NCI-H1048 (cell line): ENCODE results near the gene NXPH3.
"Not testable (repeated sequence)": the region's sequence is repeated elsewhere in the genome, so short reads cannot be mapped to it uniquely, and the experiment has no call there.

Experiments
- DNase-seq: peaks from one replicate; lab custom pipeline; 2025; lab: John Stamatoyannopoulos, UW

The NXPH3 gene

DNA sequence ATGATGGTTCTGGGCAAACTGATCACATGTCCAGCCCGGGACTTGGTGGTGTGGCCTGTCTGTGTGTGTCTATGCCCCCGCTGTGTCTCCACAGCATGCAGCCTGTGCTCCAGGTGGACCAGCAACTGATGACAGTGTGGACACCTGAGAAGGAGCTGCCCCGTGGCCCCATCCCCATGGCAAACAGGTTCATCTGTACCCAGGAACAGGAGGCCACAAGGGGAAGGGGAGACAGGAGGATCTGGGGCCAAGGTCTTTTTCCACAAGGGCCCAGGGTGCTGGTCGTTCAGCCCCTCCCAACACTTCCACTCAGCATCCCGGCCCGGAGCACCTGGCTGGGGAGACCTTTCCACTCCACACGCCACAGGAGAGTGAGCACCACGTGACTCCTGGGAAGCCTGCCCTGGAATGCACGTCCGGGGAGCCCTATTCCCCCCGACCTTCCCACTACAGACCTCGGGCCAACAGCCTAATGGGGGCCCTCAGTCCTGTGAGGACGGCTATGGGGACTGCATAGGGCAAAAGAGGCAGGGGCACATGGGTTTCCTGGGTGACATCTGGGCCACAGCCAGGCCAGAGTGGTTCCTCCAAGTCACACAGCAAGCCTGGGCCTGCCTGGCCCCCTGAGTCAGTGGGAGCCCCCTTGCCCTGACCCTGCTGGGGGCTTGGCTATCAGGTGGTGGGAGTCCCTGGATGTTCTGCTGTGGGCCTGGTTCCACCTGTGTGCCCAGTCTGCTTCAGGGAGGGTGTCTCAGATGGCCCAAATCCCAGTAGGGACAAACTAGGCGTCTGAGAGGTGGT, 20.8 kb upstream of the NXPH3 start:
- DNase-seq = no peak

DNA sequence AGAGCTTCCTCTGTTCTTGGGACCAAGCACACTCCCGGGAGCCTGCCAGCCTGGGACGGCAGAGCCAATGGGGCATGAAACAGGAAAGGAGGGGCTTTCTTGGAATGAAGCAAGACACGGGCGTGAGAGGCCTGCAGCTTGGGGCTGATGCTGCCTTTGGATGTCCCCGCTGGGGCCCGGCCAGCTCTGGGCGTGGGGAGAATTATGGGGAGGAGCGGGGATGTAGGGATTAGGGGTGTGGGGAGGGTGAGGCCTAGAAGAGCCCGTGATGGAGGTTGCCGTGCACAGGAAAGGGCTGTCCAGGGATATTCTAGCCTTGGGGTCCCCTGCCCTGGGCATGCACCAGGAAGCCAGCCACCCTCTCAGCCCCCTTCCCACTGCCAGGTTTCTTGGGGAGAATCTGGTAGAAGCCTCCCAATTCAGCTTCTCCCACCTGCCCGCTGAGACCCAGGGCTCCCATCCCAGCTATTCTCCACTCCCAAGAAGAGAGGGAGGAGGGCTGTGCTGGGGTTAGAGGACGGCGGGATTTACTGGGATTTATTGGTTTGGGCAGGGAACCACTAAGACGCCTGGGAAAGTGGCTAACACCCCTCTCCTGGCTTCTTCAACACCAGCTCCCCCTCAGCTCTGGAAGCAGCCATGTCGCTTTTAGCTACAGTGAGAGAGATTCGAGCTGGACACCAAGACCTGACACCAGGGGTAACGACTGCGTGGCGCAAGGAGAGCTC, 20.0 kb upstream of the NXPH3 start:
- no peak for DNase-seq

DNA sequence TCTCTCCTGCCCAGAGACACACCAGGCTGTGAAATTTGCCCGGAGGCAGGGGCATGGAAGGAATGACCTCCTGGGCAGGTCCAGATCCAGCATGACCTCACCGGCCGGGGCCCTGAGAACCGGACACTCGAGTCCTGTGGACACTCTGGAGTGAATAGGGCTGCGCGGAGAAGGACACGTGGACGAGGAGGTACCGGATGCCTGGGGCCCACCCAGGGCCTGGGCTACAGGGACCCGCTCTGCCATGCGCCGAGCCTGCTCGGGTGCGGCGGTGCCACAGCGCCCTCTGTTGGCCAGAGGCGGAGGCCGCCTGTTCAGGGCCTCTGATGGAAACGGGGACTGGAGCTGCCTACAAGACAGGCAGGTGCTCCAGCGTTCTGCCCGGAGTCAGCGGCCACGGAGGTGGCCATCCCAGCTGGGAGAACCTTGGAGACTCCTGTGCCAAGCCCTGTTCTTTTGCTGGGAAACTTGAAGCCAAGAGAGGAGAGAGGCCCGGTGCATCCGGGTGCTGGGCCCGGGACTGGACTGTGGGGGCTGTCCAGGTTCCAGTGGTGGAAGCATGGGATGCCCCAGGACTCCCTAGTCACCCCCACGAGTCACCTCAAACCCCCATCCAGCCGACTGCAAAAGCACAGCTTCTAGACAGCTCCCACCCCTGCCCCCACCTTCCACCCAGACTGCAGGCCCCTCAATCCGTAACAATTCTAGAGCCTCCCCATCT, 19.3 kb upstream of the NXPH3 start:
- no peak for DNase-seq

DNA sequence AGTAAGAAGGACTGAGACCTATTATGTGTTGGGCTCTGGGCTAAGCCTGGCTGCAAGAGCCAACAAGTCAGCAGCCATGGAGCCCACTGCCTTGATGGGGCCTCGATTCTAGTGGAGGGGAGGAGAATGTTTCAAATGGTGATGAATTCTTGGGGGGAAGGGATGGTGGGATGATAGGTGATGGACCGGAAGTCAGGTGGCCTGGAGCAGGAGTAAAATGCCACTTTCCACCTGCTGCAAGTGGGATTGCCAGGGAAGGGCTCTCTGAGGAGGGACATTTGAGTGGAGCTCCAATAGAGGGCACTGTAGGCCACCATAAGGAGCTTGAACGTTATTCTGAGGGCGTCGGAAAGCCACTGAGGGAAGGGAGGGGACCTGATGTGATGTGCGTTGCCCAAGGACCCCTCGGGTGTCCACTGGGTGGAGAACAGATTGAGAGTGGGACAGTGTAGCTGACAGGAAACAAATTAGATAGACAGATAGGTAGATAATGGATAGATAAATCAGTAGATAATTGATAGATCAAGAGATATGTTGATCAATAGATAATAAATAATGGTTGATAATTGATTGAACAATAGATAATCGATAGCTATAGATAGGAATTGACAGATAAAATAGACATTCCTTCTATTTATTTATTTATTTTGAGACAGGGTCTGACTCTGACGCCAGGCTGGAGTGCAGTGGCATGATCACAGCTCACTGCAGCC, 18.2 kb upstream of the NXPH3 start:
- no peak for DNase-seq

DNA sequence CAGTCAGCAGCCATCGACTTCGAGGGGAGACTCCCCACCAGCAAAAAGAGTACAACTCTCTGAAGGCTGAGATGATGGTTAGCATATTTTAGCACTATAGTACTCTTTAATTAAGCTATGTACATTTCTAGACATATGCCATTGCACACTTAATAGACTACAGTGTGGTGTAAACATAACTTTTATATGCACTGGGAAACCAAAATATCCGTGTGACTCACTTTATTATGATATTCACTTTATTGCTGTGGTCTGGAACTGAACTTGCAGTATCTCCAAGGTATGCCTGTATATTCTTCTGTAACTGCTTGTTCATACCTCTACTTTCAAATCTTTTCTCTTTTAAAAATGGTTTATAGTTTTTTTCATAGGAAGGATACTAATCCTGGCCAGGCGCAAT, 11.0 kb upstream of the NXPH3 start:
- DNase-seq = no peak

DNA sequence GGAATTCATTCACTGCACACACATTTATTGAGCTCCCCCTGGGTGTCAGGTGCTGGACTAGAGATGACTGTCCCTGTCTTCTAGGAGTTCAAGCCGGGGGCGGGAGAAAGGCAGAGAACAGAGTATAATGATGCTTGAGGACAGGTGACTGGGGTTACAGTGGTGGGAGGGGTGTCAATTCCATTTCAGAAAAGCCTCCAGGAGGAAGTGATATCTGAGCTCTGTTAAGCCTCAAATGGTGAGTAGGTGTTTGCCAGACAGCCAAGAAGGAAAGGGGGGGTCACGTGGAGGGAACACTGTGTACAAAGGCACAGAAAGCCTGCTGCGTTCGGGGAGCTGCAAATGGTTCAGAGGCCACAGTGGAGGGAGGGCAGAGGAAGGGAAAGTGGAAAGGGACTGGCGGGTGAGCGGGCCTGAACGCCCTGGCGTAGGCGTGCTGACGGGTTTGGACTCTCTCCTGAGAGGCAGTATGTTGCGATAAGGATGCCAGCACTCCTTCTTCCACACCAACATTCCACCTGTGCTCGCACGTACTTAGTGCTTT, 9.7 kb upstream of the NXPH3 start:
- no peak for DNase-seq

DNA sequence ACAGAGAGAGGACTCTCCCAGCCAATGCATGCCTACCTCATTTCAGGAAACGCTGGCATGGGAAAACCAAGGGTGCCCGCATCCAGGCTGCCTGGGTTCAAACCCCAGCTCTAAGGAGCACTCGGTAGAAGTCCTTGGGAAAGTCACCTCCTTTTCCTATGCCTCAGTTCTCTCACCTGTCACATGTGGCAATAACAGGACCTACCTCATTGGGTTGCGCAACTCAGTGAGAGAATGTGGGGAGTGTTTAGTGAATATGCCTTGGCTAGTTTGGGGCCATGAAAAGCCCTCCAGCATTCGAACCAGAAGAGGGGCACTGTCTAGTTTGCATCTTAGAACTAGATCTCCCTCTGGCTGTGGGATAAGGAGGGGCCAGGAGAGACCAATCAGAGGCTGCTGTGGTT, 9.0 kb upstream of the NXPH3 start:
- DNase-seq = no peak

DNA sequence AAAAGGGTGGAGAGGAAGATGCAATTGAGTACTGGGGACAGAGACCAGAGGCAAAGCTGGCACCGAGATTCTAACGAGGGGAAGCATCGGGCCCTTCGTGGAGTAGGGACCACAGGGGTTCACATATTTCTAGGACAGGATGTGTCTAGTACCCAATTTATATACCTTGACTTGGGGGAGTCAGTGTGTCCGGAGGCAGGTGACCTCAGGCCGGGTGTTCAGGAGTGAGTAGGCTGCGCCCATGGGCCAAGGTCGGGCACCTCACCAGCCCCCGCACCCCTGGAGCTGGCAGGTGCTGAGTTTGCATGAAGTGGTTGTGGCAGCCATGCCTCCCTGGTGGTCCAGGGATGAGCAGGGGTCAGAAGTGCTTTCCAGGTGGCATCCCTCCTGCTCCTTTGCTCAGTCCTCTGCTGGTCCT, 8.6 kb upstream of the NXPH3 start:
- no peak for DNase-seq

DNA sequence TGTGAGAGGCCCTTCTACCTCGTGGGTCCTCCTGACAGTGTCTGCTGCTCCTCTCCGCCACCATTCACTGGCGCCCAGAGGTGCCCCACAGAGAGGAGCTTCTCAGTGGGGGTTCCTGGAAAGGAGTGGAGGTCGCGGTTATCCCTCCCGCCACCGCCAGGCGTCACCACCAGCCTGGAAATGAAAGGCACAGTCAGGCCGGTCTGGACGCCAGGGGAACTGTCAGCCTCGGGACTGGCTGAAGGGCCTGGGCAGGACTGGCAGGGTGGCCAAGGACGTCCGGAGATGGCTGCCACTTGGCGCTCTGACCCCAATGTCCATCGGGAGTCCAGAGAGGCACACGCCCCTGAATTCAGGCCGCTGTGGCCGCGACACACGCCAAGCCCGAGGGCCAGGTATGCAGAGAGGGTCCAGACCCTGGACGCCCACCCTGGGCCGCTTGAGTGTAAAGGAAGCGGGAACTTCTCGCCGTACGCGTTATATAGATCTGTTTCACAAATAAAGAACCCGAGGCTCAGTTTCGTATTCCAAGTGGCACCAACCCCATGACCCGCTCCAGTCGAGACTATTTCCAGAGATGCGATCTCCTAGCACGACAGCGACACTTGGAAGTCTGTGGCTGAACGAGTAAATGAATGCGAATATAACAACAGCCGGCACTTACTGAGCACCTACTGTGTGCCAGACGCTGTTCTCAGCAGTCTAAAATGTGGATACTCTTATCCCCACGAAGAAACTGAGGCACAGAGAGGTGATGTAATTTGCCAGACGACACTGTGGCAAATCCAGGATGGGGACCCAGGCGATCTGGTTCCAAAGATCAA, 7.6 kb upstream of the NXPH3 start:
- DNase-seq = peak; percentile 36

DNA sequence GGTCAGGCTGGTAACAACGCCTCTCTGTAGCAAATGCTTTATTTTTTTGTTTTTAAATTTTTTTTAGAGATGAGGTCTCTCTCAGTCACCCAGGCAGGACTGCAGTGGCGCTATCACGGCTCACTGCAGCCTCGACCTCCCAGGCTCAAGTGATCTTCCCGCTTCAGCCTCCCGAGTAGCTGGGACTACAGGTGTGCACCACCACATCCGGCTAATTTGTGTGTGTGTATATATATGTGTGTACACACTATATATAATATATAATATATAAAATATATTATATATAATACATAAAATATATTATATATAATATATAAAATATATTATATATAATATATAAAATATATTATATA, 7.0 kb upstream of the NXPH3 start:
- not testable (repeated sequence) for DNase-seq

DNA sequence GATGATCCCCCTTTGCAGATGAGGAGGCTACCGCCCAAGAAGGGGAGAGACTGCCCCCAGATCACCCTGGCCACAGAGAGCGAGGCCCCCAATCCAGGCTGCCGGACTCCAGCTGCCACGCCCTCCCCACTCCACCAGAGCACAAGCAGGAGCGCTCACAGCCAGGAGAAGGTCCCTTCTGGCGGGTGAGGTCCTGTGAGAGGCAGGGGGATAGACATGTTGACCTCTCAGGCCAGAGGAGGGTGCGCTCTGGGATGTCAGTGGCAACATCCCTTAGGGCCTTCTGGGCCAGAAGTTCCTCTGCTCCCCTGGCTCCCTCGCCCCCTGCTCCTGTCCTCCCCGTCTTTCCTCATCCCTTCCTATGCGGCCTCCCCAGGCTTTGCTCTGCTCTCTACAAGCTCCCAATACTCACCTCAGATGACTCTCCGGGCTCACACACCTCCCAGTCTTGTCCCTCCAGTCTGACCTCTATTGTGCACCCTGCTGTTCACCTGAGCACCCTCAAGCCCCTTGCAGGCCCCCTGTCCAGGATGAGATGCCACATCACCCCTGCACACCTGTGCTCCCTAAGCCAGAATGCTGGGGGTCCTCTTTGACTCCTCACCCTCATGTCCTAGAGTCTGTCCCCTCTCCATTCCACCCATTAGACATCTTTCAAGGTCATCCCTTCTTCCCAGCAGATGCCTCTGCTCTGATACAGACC, 5.0 kb upstream of the NXPH3 start:
- no peak for DNase-seq

DNA sequence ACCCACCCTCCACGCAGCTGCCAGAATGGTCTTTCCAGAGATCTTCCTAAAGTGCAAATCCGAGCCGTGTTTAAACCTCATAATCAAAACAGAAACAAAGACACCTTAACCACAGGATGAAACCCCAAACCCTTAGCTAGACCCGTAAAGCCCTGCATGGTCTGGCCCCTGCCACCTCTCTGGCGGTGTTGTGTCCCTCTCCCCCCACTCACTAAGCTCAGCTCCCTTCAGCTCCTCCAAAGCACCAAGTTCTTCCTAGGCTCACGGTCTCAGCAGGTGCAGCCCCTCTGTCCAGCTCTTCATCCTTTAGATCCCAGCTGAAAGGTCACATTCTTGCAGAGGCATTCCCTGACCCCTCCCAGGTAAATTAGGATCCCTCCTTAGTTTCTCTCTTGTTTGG, 4.4 kb upstream of the NXPH3 start:
- no peak for DNase-seq

DNA sequence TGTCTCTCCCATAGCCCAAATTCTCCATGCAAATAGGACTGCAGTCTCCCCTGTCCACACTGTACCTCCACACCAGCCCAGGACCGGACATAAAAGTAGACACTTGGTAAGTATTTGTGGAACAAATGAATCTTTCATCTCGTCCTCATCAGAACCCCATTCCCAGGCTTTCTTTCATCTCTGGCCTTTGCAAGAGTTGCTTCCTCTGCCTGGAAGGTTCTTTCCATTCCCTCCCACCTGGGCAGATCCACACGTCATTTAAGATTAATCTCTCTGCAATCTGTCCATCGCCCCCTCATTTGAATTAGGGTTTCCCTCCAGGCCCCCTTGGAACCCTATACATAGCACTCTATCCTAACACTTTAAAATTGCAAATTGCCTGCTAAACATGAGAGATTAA, 3.9 kb upstream of the NXPH3 start:
- no peak for DNase-seq

DNA sequence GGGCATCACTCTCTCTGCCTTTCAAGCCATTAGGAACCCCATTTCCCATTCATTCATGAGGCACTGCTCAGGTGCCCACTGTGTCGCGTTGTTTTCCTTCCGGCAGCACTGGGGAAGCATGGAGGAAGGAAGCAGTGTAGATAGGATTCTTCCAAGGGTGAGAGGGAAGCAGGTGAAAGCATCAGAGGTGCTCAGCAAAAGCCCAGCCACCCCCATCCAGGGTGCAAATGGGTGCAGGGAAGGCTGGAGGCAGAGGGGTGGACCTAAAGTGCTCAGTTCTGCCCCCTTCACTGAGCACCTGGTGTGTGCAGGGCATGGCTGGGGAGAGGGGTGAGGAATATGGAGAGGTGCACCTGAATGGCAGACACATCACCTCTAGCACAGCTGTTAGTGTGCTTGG, 3.4 kb upstream of the NXPH3 start:
- no peak for DNase-seq

DNA sequence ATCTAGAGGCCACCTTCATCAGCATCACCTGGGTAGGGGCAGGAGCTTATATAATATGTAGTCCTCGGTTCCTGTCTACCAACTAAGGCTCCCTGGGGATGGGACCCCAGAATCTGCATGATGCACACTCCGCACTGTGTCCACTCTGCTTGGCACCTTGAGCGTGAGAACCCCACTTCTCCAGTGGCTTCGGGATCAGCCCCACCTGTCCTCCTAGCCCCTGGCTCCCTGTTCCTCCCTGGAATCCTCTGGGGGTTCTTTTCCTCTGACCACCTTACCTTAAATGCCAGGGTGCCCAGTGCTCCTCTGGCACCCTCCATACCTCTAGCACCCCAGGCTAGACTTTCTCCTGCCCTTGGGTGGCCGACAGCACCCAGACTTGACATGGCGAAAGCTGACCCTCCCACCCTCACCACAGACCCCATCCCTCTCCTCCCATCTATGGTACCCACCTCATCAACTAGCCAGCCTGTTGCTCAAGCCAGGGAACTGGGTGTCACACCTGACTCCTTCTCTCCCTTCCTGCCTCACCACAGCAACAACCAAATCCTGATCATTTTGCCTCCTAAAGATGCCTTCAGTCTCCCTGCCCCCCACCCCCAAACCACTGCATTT, 2.8 kb upstream of the NXPH3 start:
- no peak for DNase-seq

DNA sequence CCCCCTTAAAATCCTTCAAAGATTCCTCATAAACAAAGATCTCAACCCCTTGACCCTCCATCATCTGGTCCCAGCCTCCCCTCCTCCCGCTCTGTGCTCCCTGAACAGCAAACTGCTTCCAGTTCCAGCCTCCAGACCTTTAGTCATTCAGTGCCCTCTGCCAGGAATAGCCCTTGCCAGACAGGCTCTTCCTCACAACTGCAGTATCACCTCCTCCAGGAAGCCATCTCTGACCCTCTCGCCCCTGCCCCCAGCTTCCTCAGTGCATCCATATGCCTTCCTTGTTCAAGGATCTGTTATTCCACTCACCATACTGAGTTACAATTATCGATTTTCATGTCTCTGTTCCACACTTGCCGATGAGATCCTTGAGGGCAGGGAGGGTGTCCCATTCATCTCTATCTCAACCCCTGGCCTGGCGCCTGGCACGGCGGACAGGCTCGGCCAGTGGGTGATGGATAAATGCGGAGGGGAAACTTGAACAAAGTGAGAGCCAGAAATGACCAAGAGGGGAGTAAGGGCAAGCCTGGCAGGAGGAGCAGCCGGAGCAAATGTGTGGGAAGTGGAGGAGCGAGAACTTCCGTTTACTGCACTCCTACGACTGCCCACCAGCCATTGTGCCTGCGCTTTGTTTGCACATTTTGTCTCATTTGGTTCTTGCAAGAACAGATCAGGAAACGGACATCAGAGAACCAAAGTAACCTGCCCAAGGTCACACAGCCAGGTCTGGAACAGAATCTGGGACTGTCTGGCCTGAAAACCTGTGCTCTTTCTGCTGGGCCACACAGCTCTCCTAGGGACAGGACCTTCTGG, 2.0 kb upstream of the NXPH3 start:
- DNase-seq = no peak

DNA sequence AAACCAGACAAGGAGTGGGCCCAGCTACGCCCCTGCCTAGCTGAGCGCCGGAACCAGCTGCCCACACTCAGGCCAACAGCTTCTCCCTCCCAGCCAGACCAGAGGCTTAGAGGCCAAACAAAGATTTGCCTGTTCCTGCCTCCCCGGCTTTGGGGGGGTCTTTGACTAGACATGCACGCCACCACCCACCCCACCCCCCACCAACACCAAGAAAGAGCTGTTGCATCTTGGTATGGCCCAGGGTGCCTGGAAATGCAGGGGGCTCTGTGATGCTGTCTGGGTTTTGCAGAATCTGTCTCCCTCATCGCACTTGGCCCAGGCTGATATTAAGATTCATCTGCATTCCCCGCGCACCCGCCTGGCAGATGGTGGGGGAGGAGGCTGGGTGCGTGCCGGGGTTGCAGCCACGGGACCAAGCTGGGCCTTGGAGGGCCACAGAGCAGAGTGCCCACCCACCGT, 1.3 kb upstream of the NXPH3 start:
- DNase-seq = no peak

DNA sequence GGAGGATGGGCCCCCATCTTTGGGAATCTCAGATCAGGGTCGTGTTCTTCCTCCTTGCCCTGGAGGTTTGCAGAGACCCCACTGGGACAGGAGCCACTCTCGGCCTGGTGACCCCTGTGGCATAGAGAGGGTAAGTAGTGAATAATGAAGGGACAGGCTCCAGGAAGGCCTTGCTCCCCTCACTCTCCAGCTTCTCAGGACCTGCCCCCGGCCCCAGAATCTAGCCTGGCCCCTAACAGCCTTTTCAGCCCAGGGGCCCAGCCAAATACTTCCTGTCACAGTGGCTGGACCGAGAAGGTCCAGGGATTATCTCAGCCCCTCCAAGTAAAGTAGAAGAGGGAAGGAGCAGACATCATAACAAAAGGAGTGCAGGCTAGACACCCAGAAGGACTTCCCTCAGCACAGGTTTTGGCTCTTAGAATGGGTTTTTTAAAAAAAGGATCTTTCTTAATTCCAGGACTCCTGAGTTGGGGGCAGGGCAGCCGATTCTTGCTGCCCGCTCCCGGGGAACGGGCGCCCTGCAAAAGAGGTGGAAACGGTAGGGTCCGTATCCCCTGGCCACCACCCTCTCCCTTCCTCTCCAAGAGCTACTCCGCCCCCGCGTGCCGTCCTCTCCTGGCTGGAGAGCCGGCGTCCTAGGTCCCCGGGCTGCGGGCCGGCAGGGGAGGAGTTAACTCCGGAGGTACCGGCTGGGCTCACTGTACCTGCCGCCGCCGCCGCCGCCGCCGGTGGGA, 559 bp upstream of the NXPH3 start:
- no peak for DNase-seq
